COR-L47 (cell line): ENCODE data around the gene DNAJB5.
A peak's percentile ranks its signal among the peaks of the same experiment; 100 is the strongest.
"Not testable (repeated sequence)": the region's sequence is repeated elsewhere in the genome, so short reads cannot be mapped to it uniquely, and the experiment has no call there.

Experiments used
- DNase-seq: peaks from one replicate; lab custom pipeline; 2025; lab: John Stamatoyannopoulos, UW

DNAJB5 gene

DNA sequence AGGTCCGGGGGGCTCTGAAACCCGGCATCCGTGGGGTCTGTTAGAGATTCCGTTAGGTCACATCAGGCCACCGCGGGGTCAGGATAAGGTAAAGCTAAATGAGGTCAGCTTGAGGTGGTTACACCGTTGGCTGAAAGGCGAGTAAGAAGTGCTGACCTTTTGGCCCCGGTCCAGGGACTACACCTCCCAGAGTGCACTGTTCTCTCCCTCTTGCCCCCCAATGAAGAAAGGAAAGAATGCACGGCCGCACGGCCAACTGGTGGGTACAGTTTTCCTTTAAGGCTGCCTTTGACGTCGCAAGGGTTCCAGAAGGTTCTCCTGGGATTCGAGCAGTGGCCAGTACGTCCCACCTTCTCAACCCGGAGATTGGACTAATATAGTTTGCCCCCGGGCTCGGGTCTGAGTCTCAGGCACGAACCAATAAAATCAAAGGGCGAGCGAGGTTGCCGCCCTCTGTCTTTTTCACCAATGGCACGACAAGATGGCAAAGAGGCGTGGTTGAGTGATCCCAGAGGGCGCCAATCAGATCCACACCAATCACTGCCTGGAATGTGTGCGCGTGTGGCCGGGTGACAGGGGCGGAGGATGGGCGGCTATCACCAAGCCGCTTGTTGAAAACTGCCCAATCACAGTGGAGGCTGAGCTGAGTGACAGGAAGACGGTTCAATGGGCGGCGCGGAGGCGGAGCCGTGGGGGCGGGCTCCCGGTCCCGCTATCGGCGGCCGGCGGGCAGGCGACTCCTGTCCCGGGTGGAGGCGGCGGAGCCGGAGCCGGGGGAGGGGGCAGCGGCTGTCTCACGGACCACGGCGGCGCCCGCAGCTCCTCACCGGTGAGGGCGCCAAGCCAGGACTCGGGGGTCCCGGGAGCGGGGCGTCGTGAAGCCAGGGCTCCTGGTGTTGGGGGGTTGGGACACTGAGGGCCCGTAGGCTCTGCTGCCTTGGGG is at the start of gene DNAJB5:
TSS of gene DNAJB5 (plus strand) at position 743 of the 943 bp plus-strand sequence. CDS start 886 bp downstream, outside the sequence.
- peak; percentile 98 for DNase-seq

- DNase-seq, result not testable (repeated sequence)
Observed at GRCh38 chr9:34939989-34940388, 49.6 kb upstream of the DNAJB5 start.

DNA sequence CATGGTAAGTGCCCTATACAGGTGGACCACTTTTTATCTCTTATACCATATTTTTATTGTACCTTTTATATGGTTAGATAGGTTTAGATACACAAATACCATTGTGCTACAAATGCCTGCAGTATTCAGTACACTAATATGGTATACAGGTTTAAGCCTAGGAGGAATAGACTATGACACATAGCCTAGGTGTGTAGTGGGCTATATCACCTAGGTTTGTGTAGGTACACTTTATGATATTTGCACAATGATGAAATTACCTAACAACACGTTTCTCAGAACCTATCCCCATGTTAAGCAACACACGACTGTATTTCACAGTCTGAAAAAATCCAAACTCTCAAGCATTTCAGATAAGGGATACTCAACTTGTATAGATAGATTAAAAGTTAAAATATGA is 41.1 kb upstream of the DNAJB5 start:
- DNase-seq, result no peak

DNA sequence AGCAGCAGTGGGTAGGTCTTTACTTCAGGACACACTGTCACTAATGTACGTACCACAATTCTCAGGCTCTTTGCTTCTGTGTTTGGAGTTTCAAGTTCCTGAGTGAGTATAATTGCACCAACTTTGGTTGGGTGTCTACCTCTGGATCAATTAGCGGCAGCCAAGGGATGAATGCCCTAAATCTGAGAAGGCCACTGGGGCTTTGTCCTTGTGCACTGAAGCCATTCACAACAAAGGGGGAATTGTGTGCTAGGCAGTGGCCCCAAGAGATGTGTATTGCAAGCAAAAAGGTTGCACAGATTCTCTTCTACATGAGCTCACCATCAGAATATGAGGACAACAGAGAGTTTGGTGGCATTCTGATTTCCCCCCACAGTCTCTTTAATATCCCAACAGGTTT is 35.3 kb upstream of the DNAJB5 start:
- no peak for DNase-seq

DNA sequence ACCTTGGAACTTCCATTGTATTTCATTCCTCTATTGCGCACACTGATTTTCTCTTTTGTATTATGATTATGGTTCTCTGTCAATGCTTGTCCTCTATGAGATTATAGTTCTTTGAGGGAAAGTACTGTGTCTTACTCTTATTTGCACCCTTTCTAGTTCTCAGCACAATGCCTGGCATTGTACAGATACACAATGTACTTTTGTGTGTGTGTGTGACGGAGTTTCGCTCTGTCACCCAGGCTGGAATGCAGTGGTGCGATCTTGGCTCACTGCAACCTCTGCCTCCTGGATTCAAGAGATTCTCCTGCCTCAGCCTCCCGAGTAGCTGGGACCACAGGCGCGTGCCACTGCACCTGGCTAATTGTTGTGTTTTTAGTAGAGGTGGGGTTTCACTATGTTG is 33.5 kb upstream of the DNAJB5 start:
- DNase-seq, result not testable (repeated sequence)

- no peak for DNase-seq
Observed at GRCh38 chr9:34956648-34957047, 32.9 kb upstream of the DNAJB5 start.

DNA sequence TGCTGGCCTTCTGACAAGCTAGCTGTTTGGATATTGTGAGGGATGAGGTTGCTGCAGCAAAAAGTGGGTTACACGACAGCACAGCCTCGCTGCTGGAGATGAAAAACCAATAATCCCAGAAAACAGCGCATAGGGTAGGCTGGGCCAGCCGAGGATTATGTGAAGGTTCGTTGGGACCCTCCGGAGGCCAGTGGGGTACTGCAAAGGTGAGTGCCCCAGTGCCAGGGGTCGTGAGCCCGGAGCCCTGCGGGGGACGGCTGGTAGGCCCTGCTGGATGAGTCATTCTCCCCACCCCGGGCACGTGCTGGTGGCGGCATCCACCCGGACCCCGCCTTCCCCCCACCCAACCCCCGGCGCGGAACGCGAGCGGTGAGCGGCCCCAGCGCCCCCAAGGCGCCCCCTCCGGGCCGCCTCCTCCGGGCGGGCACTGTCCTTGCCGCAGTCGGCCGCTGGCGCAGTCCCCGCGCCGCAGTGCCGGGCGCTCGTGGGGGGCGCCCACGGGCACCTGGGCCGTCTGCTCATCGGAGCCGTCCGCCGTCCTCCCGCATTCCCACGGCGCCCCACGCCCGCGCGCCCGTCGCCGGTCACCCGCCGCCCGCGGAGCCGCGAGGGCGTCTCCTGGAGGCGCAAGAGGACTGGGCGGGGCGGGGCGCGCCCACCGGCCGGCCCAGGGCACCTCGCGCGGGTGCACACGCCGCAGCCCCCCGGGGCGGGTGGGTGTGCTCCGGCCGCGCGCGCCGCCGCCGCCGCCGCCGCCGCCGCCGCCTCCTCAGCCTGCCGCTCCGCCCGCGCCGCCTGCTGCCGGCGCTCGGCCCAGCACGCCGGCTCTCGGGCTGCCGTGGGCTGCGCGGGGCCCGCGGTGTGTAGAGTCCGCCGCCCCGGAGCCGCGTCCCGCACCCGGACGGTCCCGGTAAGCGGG is 31.8 kb upstream of the DNAJB5 start, which contains the start of gene PHF24:
TSS of gene PHF24 (plus strand) at position 794 of the 919 bp plus-strand sequence. CDS start 13,014 bp downstream, outside the sequence.
- DNase-seq, result no peak

DNA sequence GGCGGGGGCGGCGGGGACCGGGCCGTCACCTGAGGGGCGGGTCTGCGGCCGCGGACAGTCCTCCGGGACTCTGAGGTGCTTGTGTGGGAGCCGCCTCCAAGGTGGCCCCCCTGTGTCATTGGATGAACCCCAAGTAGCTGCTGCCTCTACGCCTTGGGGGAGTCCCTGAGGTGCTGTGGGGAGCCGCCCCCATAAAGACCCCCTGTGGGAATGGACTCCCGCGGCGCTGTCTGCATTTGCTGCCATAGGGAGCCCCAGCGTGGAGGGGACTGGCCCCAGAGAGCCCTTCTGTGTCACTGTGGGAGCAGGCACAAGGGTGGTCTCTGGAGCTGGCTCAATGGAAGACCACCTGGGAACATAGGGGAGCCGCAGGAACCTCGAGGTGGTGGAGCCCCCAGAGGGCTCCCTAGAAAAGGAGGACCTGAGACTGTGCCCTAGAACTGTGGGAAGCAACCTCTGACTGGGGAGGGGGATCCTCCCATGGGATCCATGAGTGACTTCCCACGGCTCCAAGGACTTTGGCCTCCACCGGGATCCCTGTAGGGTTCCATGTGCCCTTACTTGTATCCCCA is 31.0 kb upstream of the DNAJB5 start:
- DNase-seq, result no peak

GRCh38 chr9:34959461-34959860 is 30.1 kb upstream of the DNAJB5 start:
- DNase-seq, result no peak

- no peak for DNase-seq
Observed at GRCh38 chr9:34961574-34962490, 27.7 kb upstream of the DNAJB5 start.

DNA sequence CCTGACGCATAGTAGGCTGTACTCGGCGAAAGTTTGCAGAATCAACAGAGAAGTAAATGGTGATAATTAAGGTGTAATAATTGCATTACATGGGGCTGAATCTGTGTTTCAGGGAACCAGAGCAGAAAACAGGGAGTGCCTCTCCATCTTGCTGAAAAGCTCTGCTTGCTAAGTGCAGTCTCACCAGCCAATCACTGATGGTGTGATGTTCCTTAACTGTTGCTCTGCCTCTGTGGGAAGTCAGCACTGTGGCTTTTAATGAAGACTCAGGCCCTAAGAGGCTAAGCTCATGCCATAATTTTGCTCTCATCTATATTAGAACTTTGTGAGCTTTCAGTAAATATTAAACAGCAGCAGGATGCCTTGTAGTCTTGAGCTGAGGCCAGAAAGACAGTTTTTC is 27.0 kb upstream of the DNAJB5 start:
- DNase-seq, result no peak

DNA sequence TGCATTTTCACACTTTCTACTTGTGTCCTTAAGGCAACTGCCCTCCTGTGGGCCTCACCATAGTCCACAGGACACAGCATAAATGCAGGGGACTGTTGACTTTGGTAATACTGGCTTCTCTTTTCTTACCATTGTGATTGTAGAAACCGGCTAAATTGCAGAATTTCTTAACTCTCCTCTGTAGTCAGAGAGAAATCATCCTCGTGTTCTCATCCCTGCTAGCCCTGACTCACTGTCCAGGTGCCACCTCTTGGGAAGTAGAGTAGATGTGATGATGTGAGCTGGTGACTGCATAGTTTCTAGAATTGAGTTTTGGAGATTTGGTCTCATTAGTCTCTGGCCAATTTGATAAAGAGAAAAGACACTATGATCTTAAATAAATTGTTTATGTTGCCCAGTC is 26.0 kb upstream of the DNAJB5 start:
- DNase-seq, result no peak

GRCh38 chr9:34964458-34964857 is 25.1 kb upstream of the DNAJB5 start:
- no peak for DNase-seq

DNA sequence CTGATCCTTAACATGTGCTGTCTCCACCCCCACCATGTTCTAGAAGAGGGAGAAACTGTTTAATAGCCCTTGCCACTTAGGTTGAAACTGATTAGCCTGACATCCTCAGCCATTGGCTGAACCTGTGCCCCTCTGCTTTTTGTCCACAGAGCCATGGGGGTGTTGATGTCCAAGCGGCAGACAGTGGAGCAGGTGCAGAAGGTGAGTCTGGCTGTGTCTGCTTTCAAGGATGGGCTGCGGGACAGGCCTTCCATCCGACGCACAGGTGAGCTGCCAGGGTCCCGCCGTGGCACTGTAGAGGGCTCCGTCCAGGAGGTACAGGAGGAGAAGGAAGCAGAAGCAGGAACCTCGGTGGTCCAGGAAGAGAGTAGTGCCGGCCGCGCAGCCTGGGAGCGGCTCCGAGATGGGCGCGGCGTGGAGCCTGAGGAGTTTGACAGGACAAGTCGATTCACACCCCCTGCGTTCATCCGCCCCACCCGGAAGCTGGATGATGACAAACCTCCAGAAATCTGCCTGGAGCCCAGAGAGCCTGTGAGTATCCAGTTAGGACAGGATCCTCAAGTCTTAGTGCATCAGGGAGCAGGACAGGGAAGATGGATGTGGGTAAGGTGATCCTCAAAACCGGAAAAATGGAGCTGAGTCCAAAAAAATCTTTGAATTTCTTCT is 18.3 kb upstream of the DNAJB5 start:
- DNase-seq, result no peak

- no peak for DNase-seq
Observed at GRCh38 chr9:34974664-34975063, 14.9 kb upstream of the DNAJB5 start.

DNA sequence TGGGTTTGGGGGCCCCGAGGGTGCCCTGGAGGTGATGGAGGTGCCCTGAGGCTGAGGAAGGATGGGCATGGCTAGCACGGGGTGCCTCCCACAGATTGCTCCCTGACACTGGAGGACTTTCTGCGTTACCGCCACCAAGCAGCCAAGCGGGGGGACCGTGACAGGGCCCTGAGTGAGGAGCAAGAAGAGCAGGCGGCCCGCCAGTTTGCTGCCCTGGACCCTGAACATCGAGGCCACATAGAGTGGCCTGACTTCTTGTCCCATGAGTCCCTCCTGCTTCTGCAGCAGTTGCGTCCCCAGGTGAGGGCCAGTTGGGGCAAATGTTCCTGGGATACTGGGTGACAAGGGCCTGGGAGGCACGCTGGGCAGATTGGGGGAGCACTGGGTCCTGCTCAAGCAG is 13.1 kb upstream of the DNAJB5 start:
- DNase-seq, result no peak

DNA sequence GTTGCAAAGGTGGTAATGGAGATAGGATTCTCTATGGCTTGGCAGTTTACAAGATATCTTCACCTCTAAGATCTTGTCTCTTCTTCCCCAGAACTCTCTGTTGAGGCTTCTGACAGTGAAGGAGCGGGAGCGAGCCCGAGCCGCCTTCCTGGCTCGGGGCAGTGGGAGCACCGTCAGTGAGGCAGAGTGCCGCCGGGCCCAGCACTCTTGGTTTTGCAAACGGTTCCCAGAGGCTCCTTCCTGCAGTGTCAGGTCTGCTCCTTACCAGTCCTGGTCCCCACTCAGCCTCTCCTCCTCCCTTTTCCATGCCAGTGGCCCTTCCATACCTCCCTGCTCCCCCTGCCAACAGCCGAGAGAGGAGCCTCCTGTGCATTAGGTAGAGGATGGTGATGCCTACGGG is 12.6 kb upstream of the DNAJB5 start:
- no peak for DNase-seq

DNA sequence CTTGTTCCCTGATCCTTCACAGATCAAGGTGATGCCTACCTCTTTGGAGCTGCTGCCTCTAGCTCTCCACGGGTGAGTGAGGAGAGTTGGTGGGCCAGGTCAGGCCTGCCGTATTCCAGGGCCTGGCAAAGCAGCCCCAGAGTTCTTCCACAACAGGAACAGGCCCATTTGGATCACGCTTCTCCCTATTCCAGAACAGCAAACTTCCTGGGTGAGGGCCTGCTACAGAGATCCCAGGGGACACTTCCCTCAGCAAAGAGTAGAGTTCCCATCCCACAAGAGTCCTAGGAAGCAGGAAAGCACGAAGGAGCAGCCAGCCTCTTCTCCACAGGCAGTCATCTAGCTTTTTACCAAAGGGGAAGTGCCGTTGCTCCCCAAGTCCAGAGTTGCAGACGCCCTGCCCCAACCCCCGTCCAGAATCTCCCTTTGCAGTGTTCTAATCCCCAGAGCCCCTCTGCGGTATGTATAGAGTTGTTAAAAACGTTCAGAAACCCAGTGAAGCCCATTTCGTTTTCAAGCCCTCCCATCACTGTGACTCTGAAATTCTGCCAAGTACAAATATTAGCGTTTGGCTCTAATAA is 9.3 kb upstream of the DNAJB5 start:
- no peak for DNase-seq

DNA sequence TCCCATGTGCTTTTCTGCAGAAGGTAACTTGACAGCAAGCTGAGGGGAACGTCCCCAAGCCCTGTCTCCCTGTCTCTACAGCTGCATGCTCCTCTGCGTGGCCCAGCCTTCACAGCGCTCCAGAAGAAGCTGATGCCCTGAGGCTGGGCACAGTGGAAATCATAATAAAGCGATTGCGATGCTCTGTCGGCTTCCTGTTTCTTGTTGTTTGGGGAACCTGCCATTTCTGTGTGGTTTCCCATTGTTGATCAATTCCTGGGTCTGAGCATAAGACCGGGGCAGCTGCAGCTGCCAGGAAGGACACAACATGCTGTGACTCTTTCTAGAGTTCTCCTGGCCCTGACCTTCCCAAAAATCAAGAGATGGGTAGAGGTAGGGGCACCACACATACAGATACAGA is 7.2 kb upstream of the DNAJB5 start:
- DNase-seq, result no peak

DNA sequence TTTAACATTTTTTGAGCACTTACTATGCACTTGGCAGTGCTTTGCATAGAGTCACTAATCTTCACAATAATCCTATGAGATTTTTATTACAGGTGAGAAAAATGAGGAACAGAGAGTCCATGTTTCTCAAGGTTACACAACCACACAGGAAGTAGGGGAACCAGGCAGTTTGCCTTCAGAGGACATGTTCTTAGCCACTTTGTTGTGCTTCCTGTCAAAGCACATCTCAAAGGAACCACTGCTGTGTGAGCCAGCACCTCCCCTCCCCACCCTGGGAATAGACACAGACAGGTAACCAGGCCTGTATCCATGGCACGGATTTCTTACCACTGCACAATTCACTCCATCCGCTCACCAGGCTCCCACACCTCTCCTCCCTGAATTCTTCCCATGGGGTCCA is 6.3 kb upstream of the DNAJB5 start:
- DNase-seq, result no peak
